HepG2 (cell line): ENCODE results near the gene AFDN. TPM values are rescaled to one million over a fixed set of nuclear protein-coding genes. Genes with fewer than 3 reads are reported as not detected.

Experiments used
- ATAC-seq: fragments of 200-7000 bp; cut with Tn5 transposase; 3 replicates; pipeline ENCODE4 v1.9.1; 2020; ENCODE audit warnings: mild to moderate bottlenecking, moderate library complexity
- BruUV-seq: library from RNA; stranded (reverse); fragments of 400-500 nt; replicated peaks from 2 replicates; lab custom pipeline; 2021; lab: Mats Ljungman, UMichigan
- CTCF ChIA-PET: fragments of 300-600 bp; formaldehyde crosslinking; extraction: SDS; loops from one replicate; lab custom pipeline; 2021; ENCODE audit warnings: low total read pairs, inconsistent platforms, low intra/inter-chr PET ratio; lab: Yijun Ruan, JAX
- POLR2A ChIA-PET: fragments of 350-600 bp; sonication (Branson Sonifier 250); formaldehyde crosslinking; loops from one replicate; lab custom pipeline; 2020; ENCODE audit warnings: antibody characterized with exemption, inconsistent platforms; lab: Yijun Ruan, JAX
- DNase-seq: peaks from one replicate; pipeline ENCODE4 v3.0.0-alpha.2; 2015; ENCODE audit warnings: low spot score
- FAIRE-seq: peaks from 3 replicates; lab custom pipeline; 2011; peaks lifted over from hg19 to GRCh38; lab: Jason Lieb, UNC
- H2AFZ ChIP-seq: one replicate; pipeline ENCODE4 v1.6.1; 2011; ENCODE audit warnings: low read length, inconsistent platforms
- H3K27ac ChIP-seq: fragments of 300-600 bp; 3 replicates; pipeline ENCODE4 v1.8.0; 2011; ENCODE audit warnings: mixed run types, mild to moderate bottlenecking, mixed read lengths, low read length, inconsistent platforms; ENCODE audit not compliant: insufficient read depth; ENCODE audit errors: extremely low read length
- H3K27me3 ChIP-seq, 2 experiments: fragments of 200-600 bp in 1 of 2; 2 replicates in 1 of 2; 3 replicates in 1 of 2; pipeline versions ENCODE4 v1.6.0 to v1.8.0; 2011; ENCODE audit warnings: low read length in 2 of 2, mild to moderate bottlenecking in 2 of 2, moderate library complexity in 2 of 2, inconsistent platforms in 1 of 2; ENCODE audit not compliant: insufficient read depth in 2 of 2, control insufficient read depth in 1 of 2
- H3K36me3 ChIP-seq, 2 experiments: fragments of 200-600 bp in 1 of 2; replicated peaks in 1 of 2; 2 replicates in 1 of 2; 3 replicates in 1 of 2; pipeline versions ENCODE4 v1.5.1 to v1.8.0; 2011; ENCODE audit warnings: low read length in 2 of 2, inconsistent platforms in 1 of 2; ENCODE audit not compliant: insufficient read depth in 2 of 2, control insufficient read depth in 1 of 2
- H3K4me1 ChIP-seq: 2 replicates; pipeline ENCODE4 v1.5.1; 2012; ENCODE audit warnings: low read length, inconsistent platforms; ENCODE audit not compliant: insufficient read depth
- H3K4me2 ChIP-seq: 2 replicates; pipeline ENCODE4 v1.6.0; 2011; ENCODE audit warnings: low read depth, low read length, inconsistent platforms
- H3K4me3 ChIP-seq, 3 experiments: fragments of 200-600 bp in 1 of 3; sonication (generic), shearing (Covaris generic) in 1 of 3; replicated peaks in 1 of 3; 2 replicates each; pipeline ENCODE4 v1.5.1; 2011 to 2016; ENCODE audit warnings: low read length in 3 of 3, inconsistent platforms in 2 of 3, low read depth in 2 of 3, mild to moderate bottlenecking in 2 of 3, control low read depth in 1 of 3, mixed read lengths in 1 of 3; ENCODE audit not compliant: insufficient read depth in 1 of 3
- H3K79me2 ChIP-seq: one replicate; pipeline ENCODE4 v1.6.1; 2011; ENCODE audit warnings: low read length, inconsistent platforms; ENCODE audit not compliant: insufficient read depth
- H3K9ac ChIP-seq: 2 replicates; pipeline ENCODE4 v1.6.0; 2011; ENCODE audit warnings: mild to moderate bottlenecking, low read depth, low read length, inconsistent platforms; ENCODE audit not compliant: insufficient read depth
- H3K9me3 ChIP-seq: 2 replicates; pipeline ENCODE4 v1.5.1; 2012; ENCODE audit warnings: mild to moderate bottlenecking, low read length
- H4K20me1 ChIP-seq: 2 replicates; pipeline ENCODE4 v1.6.0; 2011; ENCODE audit warnings: inconsistent platforms, mild to moderate bottlenecking, low read length, moderate library complexity; ENCODE audit not compliant: insufficient read depth
- AGO2 ChIP-seq: fragments of 200-400 bp; formaldehyde crosslinking; optimal IDR thresholded peaks from 2 replicates; pipeline ENCODE3; 2017; ENCODE audit warnings: mild to moderate bottlenecking, low read depth, low read length, moderate library complexity
- HOXA9 ChIP-seq: sonication (generic); formaldehyde crosslinking; IDR thresholded peaks from 2 replicates; pipeline ENCODE4 v1.8.1; 2022; ENCODE audit warnings: missing genetic modification reagents, mild to moderate bottlenecking, moderate library complexity, borderline replicate concordance
- RBM22 ChIP-seq: fragments of 200-400 bp; formaldehyde crosslinking; optimal IDR thresholded peaks from 2 replicates; pipeline ENCODE3; 2017; ENCODE audit warnings: mild to moderate bottlenecking, low read length, moderate library complexity
- ZNF614 ChIP-seq: IDR thresholded peaks from 2 replicates; pipeline ENCODE4 v1.6.1; 2018; ENCODE audit warnings: missing biosample characterization, missing genetic modification reagents, inconsistent platforms, borderline replicate concordance
- WGBS: methylation state at CpG from one replicate; pipeline ENCODE4 v1.1.6; 2017; ENCODE audit warnings: low lambda C conversion rate; 5-methylcytosine and 5-hydroxymethylcytosine counted together
- in situ Hi-C: cut with HindIII; loops from 2 replicates; pipeline ENCODE4 v1.10.0; 2017; ENCODE audit warnings: low pct_unique_long_range_greater_than_20kb; ENCODE audit not compliant: extremely low pct_ligation_motif_present
- intact Hi-C: fragments of 100-400 bp; cut with micrococcal nuclease; formaldehyde crosslinking; loops from one replicate; pipeline ENCODE4 v1.10.0; 2022; ENCODE audit not compliant: unreplicated experiment
- polyA plus RNA-seq, 8 experiments: library from polyadenylated mRNA; depleted of rRNA in 3 of 8; stranded (reverse) in 7 of 8; unstranded in 1 of 8; fragments of >200 nt; fragmentation: Illumina TruSeq in 4 of 8; extraction: Trizol in 4 of 8; gene quantifications; 2 replicates each; pipeline versions ENCODE4 v1.2.1 to v1.2.3, GENCODE V29; 2011 to 2016; ENCODE audit warnings: low read depth in 4 of 8, missing spikeins in 1 of 8, mixed read lengths in 1 of 8; ENCODE audit not compliant: insufficient read depth in 1 of 8
- total RNA-seq, 5 experiments: library from RNA; depleted of rRNA; stranded (reverse); fragments of >200 nt; fragmentation: Illumina TruSeq; extraction: Trizol; gene quantifications; 2 replicates each; pipeline ENCODE4 v1.2.3, GENCODE V29; 2016; ENCODE audit warnings: low read depth in 1 of 5

Gene AFDN
- total and polyA plus RNA-seq, 2 of the 13 experiments (the other 11 are each of a cell fraction or from before 2014, with no cell fraction given), result 136 to 151 TPM

DNA sequence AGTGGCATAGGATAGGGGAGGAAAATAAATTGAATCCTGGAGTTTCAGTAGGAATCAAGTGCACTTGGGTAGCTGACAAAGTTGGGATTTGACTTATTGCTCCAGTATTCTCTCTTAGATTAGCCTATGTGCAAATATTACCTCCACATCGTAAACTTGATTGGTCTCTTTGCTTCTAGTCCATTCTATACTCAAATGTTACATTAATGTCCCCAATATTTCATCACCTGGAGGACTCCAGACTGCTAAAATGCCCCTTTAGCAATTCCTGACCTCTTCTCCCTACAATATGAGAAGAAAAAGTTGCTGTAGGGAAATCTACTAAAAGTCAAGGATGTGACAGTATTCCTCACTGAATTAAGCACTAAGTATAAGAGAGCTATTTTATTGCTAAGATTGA, 16.3 kb downstream of the AFDN start:
- H2AFZ ChIP-seq, result no peak overlapping the region
- H3K4me3 ChIP-seq, result no peak overlapping the region
- peaks cover 83% of the 10 kb centered on the region for H4K20me1 ChIP-seq
- DNase-seq, result no peak
- no peak overlapping the region for H3K4me2 ChIP-seq
- peaks cover 0 to 2% of the 10 kb centered on the region in 2 experiments; a peak in 2 of 5 replicates for H3K36me3 ChIP-seq
- no peak for ATAC-seq
- no peaks in the 10 kb centered on the region for H3K27me3 ChIP-seq
- 98% methylated on average over 1 of the region's 1 CpG for WGBS
- peaks cover 100% of the 10 kb centered on the region for H3K79me2 ChIP-seq
- no peak overlapping the region for H3K27ac ChIP-seq
- BruUV-seq, result no TSS peak
- H3K9ac ChIP-seq, result no peak overlapping the region
- CTCF ChIA-PET, result no interaction called here
- H3K9me3 ChIP-seq, result no peaks in the 10 kb centered on the region
- intact Hi-C loops (no loop called here), in situ Hi-C loops (no loop called here)
- POLR2A ChIA-PET, result no interaction called here
- no peak for FAIRE-seq
- TF ChIP-seq ZNF614 (CRISPR knock-in tag), result no peak
- TF ChIP-seq AGO2, result peak; percentile 33
- TF ChIP-seq, all 625 proteins: peak for 1
- peaks cover 67% of the 10 kb centered on the region for H3K4me1 ChIP-seq

DNA sequence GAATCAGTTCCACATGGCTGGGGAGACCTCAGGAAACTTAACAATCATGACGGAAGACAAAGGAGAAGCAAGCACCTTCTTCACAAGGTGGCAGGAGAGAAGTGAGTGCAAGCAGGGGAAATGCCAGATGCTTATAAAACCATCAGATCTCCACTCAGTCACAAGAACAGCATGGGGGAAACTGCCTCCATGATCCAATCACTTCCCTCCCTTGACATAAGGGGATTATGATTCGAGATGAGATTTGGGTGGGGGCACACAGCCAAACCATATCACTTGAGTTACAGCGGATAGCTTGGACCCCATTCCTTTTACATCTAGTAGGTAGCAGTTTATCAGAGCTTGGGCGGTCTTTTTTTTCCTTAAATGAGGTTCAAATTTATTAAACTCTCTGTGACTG, 19.1 kb downstream of the AFDN start:
- no peak overlapping the region for H3K9ac ChIP-seq

More for the DNA sequence above, 19.1 kb downstream of the AFDN start:
- WGBS, result 95% methylated on average over 4 of the region's 4 CpGs
- Histone ChIP-seq H3K4me2 (no peak overlapping the region), H3K9me3 (no peaks in the 10 kb centered on the region), H3K36me3 (peaks cover 0 to 2% of the 10 kb centered on the region in 2 experiments; a peak in 2 of 5 replicates), H2AFZ (no peak overlapping the region), H3K4me1 (peaks cover 67% of the 10 kb centered on the region), H3K4me3 (no peak overlapping the region), H4K20me1 (peaks cover 80% of the 10 kb centered on the region), H3K79me2 (peaks cover 100% of the 10 kb centered on the region), H3K27ac (no peak overlapping the region), H3K27me3 (no peaks in the 10 kb centered on the region)
- intact Hi-C loops (no loop called here), in situ Hi-C loops (no loop called here)
- no TSS peak for BruUV-seq
- ChIA-PET POLR2A (no interaction called here), CTCF (no interaction called here)
- FAIRE-seq (no peak), DNase-seq (no peak), ATAC-seq (no peak)
- TF ChIP-seq RBM22 (peak; percentile 46), HOXA9 (CRISPR knock-in tag) (no peak)
